Esophagus muscularis mucosa (tissue), 4 donors: ENCODE measurements around the gene SFT2D1.

Source experiments
- EP300 ChIP-seq: sonication (generic); formaldehyde crosslinking; IDR thresholded peaks from one replicate; pipeline ENCODE4 v1.6.1; 2017; ENCODE audit warnings: antibody characterized with exemption
- POLR2A ChIP-seq: fragments of 450-650 bp; IDR thresholded peaks from one replicate; pipeline ENCODE4 v1.6.1; 2017; ENCODE audit warnings: antibody characterized with exemption, moderate library complexity, mild to moderate bottlenecking, low read depth
- TF ChIP-seq, protein P1 (sequence below), 3 experiments: fragments of 200-600 bp in 2 of 3; fragments of 450-650 bp in 1 of 3; sonication (generic) in 2 of 3; IDR thresholded peaks; one replicate each; pipeline ENCODE4 v1.5.1; 2017 to 2019; ENCODE audit warnings: antibody characterized with exemption in 3 of 3, mild to moderate bottlenecking in 2 of 3, moderate library complexity in 1 of 3

DNA sequence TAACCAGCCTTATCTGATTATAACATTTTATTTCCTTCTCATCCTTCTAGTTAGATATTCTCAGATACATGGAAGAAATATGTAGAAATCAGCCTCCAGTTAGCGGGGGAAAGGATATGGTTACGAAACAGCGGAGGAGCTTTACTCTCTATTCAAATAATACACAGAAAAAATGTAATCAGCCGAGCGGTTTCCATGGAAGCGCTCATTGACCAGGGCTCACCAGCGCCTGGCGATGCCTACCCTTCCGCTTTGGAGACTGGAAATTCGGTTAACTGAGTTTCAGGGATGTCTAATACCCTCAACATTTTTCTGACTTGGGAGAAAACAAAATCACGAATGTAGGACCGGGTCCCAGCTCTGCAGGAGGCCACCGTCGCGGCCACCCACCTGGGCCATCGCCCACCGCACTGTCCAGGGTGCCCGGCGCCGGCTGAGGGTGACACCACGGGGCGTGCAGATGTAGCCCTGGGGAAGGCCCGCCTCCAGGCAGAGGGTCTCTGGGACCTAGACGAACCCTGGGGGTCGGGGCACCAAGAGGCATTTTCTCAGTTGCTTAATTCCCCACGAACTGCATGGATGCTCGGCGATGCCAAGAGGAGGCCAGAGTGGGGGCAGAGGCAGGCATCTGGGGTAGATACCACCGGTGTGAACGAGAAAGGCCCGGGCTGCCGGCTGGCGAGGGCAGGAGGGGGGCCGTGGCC is 35.8 kb downstream of the SFT2D1 start:
- TF ChIP-seq POLR2A (no peak), EP300 (no peak)
- TF ChIP-seq, protein P1, sequence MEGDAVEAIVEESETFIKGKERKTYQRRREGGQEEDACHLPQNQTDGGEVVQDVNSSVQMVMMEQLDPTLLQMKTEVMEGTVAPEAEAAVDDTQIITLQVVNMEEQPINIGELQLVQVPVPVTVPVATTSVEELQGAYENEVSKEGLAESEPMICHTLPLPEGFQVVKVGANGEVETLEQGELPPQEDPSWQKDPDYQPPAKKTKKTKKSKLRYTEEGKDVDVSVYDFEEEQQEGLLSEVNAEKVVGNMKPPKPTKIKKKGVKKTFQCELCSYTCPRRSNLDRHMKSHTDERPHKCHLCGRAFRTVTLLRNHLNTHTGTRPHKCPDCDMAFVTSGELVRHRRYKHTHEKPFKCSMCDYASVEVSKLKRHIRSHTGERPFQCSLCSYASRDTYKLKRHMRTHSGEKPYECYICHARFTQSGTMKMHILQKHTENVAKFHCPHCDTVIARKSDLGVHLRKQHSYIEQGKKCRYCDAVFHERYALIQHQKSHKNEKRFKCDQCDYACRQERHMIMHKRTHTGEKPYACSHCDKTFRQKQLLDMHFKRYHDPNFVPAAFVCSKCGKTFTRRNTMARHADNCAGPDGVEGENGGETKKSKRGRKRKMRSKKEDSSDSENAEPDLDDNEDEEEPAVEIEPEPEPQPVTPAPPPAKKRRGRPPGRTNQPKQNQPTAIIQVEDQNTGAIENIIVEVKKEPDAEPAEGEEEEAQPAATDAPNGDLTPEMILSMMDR (IDR thresholded peaks at IDR 0.05), result no peak
